ENCODE results near the gene PPP2CA. TPM values are rescaled to one million over a fixed set of nuclear protein-coding genes. Genes with fewer than 3 reads are reported as not detected.
A peak's percentile ranks its signal among the peaks of the same experiment; 100 is the strongest.
"Not testable (repeated sequence)": the region's sequence is repeated elsewhere in the genome, so short reads cannot be mapped to it uniquely, and the experiment has no call there.

PPP2CA gene
- total RNA-seq, 2 experiments from 2014 or later, result 188 to 195 TPM

DNA sequence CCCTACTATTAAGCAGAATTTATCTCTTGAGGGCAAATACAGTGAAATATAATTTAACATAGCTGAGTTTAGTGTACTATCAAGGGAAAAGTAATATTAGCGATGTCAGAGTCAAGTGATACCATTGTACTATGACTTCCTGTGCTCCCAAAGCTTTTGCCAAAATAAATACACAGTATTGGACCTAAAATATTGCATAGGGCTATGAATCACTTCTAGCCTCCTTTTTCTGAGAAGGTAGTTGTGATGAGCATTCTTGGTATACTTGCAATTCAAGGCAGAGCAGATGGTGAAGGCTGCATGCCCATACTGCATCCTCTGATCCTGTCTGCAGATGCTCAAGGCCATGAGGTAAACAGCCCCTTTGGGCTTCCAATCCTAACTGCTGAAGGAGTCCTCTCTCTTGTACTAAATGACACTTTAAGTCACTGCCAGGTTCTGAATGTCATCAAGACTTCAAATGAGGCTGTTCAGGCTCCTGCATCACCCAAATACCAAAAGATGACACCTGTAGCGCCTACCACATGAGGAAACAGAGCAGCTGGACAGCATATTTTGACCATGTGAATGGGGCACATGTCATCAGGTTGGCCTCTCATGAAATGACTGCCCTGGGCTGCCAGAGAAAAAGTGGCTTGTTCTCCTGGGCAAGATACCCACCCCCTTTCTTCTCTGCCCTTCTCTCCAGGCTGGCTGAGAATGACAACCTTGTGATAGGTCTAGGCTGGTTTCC, 29.7 kb upstream of the PPP2CA start:
- no peaks in the 10 kb centered on the region for H3K4me1 ChIP-seq (ENCODE audit: insufficient read depth, low read length)
- H3K27ac Mint-ChIP-seq, result no peak overlapping the region
- no peak overlapping the region for H3K4me3 Mint-ChIP-seq
- POLR2A ChIA-PET, result no interaction called here
- TF ChIP-seq, protein P1, sequence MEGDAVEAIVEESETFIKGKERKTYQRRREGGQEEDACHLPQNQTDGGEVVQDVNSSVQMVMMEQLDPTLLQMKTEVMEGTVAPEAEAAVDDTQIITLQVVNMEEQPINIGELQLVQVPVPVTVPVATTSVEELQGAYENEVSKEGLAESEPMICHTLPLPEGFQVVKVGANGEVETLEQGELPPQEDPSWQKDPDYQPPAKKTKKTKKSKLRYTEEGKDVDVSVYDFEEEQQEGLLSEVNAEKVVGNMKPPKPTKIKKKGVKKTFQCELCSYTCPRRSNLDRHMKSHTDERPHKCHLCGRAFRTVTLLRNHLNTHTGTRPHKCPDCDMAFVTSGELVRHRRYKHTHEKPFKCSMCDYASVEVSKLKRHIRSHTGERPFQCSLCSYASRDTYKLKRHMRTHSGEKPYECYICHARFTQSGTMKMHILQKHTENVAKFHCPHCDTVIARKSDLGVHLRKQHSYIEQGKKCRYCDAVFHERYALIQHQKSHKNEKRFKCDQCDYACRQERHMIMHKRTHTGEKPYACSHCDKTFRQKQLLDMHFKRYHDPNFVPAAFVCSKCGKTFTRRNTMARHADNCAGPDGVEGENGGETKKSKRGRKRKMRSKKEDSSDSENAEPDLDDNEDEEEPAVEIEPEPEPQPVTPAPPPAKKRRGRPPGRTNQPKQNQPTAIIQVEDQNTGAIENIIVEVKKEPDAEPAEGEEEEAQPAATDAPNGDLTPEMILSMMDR (IDR thresholded peaks at IDR 0.05), result no peak
- ATAC-seq (ENCODE audit: poor library complexity), result no peak
- no peaks in the 10 kb centered on the region for H3K36me3 ChIP-seq (ENCODE audit: insufficient read depth, low read length)
- H3K27ac ChIP-seq (ENCODE audit: low read depth in 1 of 2, low read length in 2 of 2), result no peak overlapping the region
- H3K9me3 ChIP-seq (ENCODE audit: control insufficient read depth in 1 of 2, insufficient read depth in 1 of 2, low read length in 2 of 2), result no peaks in the 10 kb centered on the region
- H3K4me1 Mint-ChIP-seq (ENCODE audit: low read depth), result no peaks in the 10 kb centered on the region
- DNase-seq, result no peak
- H3K36me3 Mint-ChIP-seq (ENCODE audit: low read depth), result no peaks in the 10 kb centered on the region
- H3K27me3 ChIP-seq (ENCODE audit: control insufficient read depth in 1 of 2, insufficient read depth in 2 of 2, low read length in 2 of 2), result no peaks in the 10 kb centered on the region
- no peak overlapping the region for H3K4me3 ChIP-seq (ENCODE audit: low read length)
- CTCF ChIA-PET, result no interaction called here
- no peaks in the 10 kb centered on the region for H3K9me3 Mint-ChIP-seq
- H3K27me3 Mint-ChIP-seq, result peaks cover 6% of the 10 kb centered on the region
- intact Hi-C loops (cut with DNase I, micrococcal nuclease), result no loop called here

DNA sequence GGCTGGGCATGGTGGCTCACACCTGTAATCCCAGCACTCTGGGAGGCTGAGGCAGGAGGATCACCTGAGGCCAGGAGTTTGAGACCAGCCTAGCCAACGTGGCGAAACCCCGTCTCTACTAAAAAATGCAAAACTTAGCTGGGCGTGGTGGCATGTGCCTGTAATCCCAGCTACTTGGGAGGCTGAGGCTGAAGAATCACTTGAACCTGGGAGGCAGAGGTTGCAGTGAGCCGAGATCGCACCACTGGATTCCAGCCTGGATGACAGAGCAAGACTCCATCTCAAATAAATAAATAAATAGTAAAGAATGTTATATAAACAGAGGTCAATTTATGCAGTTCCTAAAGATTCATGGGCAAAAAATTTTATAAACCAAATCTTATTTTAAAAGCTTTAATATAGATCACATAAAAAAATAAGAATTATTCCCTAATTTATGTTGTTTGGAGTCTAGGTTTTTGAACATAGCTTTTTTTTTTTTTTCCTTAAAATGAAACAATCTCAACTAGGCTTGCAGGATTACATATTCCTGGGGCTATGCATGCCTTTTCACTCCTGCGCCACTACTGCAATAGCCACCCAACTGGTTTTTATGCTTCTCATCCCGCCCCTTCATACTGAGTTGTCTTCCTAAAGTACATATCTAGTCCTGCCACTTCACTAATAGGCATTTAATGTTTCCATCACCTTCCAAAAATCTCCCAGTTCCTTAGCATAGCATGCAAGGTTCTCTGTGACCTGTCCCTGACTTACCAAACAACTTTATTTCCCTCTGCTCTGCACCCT, 27.7 kb upstream of the PPP2CA start:
- intact Hi-C loops (cut with DNase I, micrococcal nuclease); H3K27ac Mint-ChIP-seq: not testable (repeated sequence)

DNA sequence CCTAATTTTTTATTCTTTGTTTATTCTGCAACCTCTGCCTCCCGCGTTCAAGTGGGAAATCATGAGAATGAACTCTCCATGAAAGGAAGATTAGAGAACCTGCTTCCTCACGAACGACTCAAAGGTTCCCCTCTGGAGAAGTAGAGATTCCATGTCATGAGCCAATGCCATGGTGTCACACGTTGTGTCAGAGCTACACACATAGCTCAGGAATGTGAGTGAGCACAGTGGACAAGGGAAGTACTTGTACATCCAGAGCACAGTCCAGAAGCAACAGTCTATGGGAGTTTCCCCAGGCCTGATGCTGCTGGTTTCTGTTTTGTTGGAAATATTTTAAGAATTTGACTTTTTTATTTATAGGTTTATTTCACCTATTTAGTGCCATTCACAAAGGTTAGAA, 26.8 kb upstream of the PPP2CA start:
- Histone ChIP-seq H3K4me1 (ENCODE audit: insufficient read depth, low read length) (no peaks in the 10 kb centered on the region), H3K27ac (ENCODE audit: low read depth in 1 of 2, low read length in 2 of 2) (no peak overlapping the region), H3K9me3 (ENCODE audit: control insufficient read depth in 1 of 2, insufficient read depth in 1 of 2, low read length in 2 of 2) (no peaks in the 10 kb centered on the region), H3K36me3 (ENCODE audit: insufficient read depth, low read length) (no peaks in the 10 kb centered on the region), H3K27me3 (ENCODE audit: control insufficient read depth in 1 of 2, insufficient read depth in 2 of 2, low read length in 2 of 2) (no peaks in the 10 kb centered on the region), H3K4me3 (ENCODE audit: low read length) (no peak overlapping the region)
- TF ChIP-seq, protein P1 (IDR thresholded peaks at IDR 0.05), result no peak
- H3K9me3 Mint-ChIP-seq, result no peaks in the 10 kb centered on the region
- intact Hi-C loops (cut with DNase I, micrococcal nuclease), result no loop called here
- H3K4me1 Mint-ChIP-seq (ENCODE audit: low read depth), result no peaks in the 10 kb centered on the region
- CTCF ChIA-PET, result interaction anchor here (0.6 kb wide), 1 partner anchor 71 kb away, joined by 4 read pairs; no protein-coding TSS in a partner anchor
- peak in 1 of 14 experiments; percentile 10 for DNase-seq
- H3K4me3 Mint-ChIP-seq, result no peak overlapping the region
- H3K27me3 Mint-ChIP-seq, result peaks cover 6% of the 10 kb centered on the region
- H3K27ac Mint-ChIP-seq, result no peak overlapping the region
- POLR2A ChIA-PET, result no interaction called here
- no peak for ATAC-seq (ENCODE audit: poor library complexity)
- H3K36me3 Mint-ChIP-seq (ENCODE audit: low read depth), result no peaks in the 10 kb centered on the region

More for the DNA sequence above, 27.7 kb upstream of the PPP2CA start:
- H3K27me3 Mint-ChIP-seq; H3K36me3 ChIP-seq (ENCODE audit: insufficient read depth, low read length); POLR2A ChIA-PET; H3K4me1 ChIP-seq (ENCODE audit: insufficient read depth, low read length); DNase-seq; H3K4me3 Mint-ChIP-seq; H3K36me3 Mint-ChIP-seq (ENCODE audit: low read depth); ATAC-seq (ENCODE audit: poor library complexity); H3K9me3 ChIP-seq (ENCODE audit: control insufficient read depth in 1 of 2, insufficient read depth in 1 of 2, low read length in 2 of 2); H3K27ac ChIP-seq (ENCODE audit: low read depth in 1 of 2, low read length in 2 of 2); H3K9me3 Mint-ChIP-seq; H3K4me3 ChIP-seq (ENCODE audit: low read length); H3K4me1 Mint-ChIP-seq (ENCODE audit: low read depth); H3K27me3 ChIP-seq (ENCODE audit: control insufficient read depth in 1 of 2, insufficient read depth in 2 of 2, low read length in 2 of 2); CTCF ChIA-PET: not testable (repeated sequence)

Measured in CD4-positive, alpha-beta T cell (primary cell).